GM18909 (cell line): Measurements from ENCODE around the gene USF2.

Experiments
- ATAC-seq: cut with Tn5 transposase; IDR thresholded peaks from one replicate; pipeline ENCODE4 v1.9.1; 2021; ENCODE audit warnings: mild to moderate bottlenecking; ENCODE audit not compliant: unreplicated experiment, poor library complexity

The USF2 gene

GRCh38 chr19:35296644-35297514 is 28.1 kb downstream of the USF2 start:
- no peak for ATAC-seq

GRCh38 chr19:35297515-35297848 is 28.7 kb downstream of the USF2 start:
- ATAC-seq, result no peak

GRCh38 chr19:35297922-35298321 is 29.2 kb downstream of the USF2 start:
- no peak for ATAC-seq

- no peak for ATAC-seq
Measured at GRCh38 chr19:35298561-35298972, 29.8 kb downstream of the USF2 start.

- no peak for ATAC-seq
Measured at GRCh38 chr19:35299523-35300338, 31.0 kb downstream of the USF2 start.

GRCh38 chr19:35300339-35300649 is 31.5 kb downstream of the USF2 start:
- ATAC-seq, result no peak

GRCh38 chr19:35301961-35302360 is 33.2 kb downstream of the USF2 start:
- no peak for ATAC-seq

- ATAC-seq, result no peak
Measured at GRCh38 chr19:35302446-35302845, 33.7 kb downstream of the USF2 start.

GRCh38 chr19:35303357-35303915 is 34.7 kb downstream of the USF2 start:
- ATAC-seq, result no peak

- ATAC-seq, result no peak
Measured at GRCh38 chr19:35304036-35304435, 35.3 kb downstream of the USF2 start.

- ATAC-seq, result no peak
Measured at GRCh38 chr19:35305181-35305580, 36.4 kb downstream of the USF2 start.

GRCh38 chr19:35306473-35307246 is 37.9 kb downstream of the USF2 start:
- ATAC-seq, result no peak

- no peak for ATAC-seq
Measured at GRCh38 chr19:35307931-35308330, 39.2 kb downstream of the USF2 start.

- ATAC-seq, result no peak
Measured at GRCh38 chr19:35308910-35309309, 40.1 kb downstream of the USF2 start.

- ATAC-seq, result no peak
Measured at GRCh38 chr19:35309481-35310279, 40.9 kb downstream of the USF2 start.

- ATAC-seq, result no peak
Measured at GRCh38 chr19:35310331-35310730, 41.6 kb downstream of the USF2 start.

- ATAC-seq, result no peak
Measured at GRCh38 chr19:35310811-35311465, 42.2 kb downstream of the USF2 start.

GRCh38 chr19:35311901-35312665 is 43.3 kb downstream of the USF2 start:
- no peak for ATAC-seq

GRCh38 chr19:35313587-35313986 is 44.8 kb downstream of the USF2 start:
- ATAC-seq, result no peak
